ENCODE measurements around the gene DSG3.
A peak's percentile ranks its signal among the peaks of the same experiment; 100 is the strongest.

The DSG3 gene, protein sequence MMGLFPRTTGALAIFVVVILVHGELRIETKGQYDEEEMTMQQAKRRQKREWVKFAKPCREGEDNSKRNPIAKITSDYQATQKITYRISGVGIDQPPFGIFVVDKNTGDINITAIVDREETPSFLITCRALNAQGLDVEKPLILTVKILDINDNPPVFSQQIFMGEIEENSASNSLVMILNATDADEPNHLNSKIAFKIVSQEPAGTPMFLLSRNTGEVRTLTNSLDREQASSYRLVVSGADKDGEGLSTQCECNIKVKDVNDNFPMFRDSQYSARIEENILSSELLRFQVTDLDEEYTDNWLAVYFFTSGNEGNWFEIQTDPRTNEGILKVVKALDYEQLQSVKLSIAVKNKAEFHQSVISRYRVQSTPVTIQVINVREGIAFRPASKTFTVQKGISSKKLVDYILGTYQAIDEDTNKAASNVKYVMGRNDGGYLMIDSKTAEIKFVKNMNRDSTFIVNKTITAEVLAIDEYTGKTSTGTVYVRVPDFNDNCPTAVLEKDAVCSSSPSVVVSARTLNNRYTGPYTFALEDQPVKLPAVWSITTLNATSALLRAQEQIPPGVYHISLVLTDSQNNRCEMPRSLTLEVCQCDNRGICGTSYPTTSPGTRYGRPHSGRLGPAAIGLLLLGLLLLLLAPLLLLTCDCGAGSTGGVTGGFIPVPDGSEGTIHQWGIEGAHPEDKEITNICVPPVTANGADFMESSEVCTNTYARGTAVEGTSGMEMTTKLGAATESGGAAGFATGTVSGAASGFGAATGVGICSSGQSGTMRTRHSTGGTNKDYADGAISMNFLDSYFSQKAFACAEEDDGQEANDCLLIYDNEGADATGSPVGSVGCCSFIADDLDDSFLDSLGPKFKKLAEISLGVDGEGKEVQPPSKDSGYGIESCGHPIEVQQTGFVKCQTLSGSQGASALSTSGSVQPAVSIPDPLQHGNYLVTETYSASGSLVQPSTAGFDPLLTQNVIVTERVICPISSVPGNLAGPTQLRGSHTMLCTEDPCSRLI

GRCh38 chr18:31447530-31448191 is at the start of gene DSG3:
Gene DSG3, plus strand, starts transcription at chr18:31447741. Its CDS starts 137 bp downstream, at chr18:31447878.
- DNase-seq: no peak

DNA sequence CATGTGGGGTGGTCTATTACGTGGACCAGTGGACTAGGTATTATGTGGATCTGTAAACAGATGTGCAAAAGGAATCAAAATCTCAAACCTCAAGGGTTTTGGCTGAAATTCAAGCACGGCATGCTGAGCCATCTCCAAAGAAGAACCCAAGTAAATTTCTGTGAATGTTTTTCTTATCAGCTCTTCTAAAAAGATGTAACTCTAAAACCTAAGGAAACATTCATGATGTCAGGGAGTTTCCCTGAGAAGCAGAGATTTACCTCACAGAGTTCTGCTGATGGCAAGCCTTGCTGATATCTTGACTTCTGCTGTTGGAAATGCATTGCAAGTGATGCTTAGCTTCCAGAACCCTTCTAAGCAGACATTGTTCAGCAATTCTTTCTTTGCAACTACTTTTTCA is 49.4 kb upstream of the DSG3 start:
- DNase-seq: no peak

- peak; percentile 86 to 89 for DNase-seq
Observed at GRCh38 chr18:31399306-31400032, 48.1 kb upstream of the DSG3 start.

GRCh38 chr18:31401156-31402025 is 46.1 kb upstream of the DSG3 start:
- DNase-seq: no peak

DNA sequence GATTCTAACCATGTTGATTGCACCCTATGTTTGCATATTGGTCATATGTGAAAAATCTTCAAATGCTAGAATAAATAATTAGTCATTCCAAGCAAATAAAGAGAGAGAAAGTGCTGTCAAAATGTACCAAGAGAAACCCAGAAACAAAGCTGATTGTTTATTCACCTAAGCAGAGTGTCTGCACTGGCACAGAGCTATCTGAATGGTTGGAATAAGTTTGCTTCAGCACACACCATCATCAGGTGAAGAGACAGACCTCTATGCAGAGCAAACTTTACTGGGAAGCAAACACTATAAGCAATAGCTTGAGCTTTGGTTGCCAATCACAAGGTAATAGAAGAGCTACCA is 45.5 kb upstream of the DSG3 start:
- DNase-seq: no peak

DNA sequence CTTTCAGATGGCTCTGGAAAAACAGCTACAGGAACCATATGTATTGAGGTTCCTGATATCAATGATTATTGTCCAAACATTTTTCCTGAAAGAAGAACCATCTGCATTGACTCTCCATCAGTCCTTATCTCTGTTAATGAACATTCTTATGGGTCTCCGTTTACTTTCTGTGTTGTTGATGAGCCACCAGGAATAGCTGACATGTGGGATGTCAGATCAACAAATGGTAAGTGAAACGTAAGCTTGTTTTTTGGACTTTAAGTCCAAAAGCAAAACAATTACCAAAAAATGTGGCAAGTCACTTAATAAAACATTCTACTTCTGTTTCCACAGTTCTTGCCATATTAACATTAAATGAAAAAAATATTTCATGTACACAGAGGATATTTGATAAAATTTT is 44.1 kb upstream of the DSG3 start:
- no peak for DNase-seq

DNA sequence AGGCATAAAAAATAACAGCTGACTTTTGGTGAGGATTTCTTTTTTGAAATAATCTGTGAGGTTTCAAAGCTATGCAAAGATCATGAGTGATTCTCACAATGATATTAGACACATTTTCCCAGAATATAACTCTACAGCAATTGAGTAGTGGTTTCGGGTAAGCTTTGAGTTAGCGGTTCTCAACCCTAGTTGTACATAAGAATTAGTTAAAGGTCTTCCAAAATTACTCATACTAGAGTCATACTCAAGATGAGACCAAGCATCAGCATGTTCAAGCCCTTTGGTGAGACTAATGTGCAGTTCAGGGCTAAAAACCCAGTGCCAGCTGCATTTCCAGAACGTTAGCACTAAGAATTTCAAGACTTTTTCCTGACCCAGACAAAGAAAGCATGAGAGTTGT is 39.9 kb upstream of the DSG3 start:
- no peak for DNase-seq

GRCh38 chr18:31409276-31409675 is 38.3 kb upstream of the DSG3 start:
- DNase-seq: peak in 1 of 2 experiments; percentile 4

DNA sequence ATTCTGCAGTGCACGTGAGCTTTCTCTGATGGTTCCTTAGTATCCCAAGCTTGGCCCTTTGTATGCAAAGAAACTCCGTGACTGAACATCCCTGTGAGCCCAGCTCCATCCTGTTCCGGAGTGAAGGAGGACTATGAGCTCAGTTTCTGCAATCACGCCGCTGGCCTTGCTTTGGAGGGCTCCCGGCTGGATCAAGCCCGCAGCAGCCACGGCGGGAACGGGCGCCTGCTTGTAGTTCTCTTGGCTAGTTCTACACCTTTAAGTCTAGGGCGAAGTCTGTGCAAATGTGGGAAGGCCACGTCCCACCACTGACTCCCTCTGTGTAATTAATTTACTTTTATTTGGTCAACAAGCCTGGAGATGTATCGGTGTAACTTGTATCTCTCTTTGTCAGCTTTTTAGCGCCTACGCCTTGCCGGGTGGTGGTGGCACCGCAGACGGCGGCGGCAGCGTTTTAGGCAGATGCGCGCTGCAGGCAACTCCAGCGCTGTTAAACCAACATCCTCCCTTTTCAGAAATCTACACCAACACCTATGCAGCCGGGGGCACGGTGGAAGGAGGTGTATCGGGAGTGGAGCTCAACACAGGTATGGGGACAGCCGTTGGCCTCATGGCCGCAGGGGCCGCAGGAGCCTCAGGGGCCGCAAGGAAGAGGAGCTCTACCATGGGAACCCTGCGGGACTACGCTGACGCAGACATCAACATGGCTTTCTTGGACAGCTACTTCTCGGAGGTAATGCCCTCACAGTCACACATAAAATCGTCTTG is 36.6 kb upstream of the DSG3 start:
- DNase-seq: no peak

GRCh38 chr18:31413137-31413536 is 34.4 kb upstream of the DSG3 start:
- no peak for DNase-seq

- no peak for DNase-seq
Observed at GRCh38 chr18:31417850-31418249, 29.7 kb upstream of the DSG3 start.

DNA sequence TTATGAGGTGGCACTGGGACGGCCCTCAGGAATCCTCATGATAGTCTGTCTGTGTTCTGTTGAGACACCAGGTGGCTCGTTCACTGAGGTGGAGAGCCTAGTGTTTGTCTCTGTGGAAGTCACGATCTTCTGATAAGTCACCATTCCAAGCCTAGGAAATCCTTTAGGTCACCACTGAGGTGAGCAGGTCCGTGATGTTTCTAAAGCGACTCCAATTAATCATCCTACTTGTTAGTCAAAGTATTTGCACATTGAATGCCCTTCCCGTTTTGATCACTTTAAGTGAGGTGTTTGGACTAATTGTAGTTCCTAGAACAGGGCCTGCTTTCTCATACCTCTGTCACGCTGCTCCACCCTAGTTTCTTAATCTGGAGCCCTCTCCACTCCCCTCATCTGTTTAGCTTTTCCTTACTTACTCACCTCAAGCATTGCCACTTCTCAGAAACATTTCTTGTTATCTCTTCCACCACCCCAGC is 28.0 kb upstream of the DSG3 start:
- no peak for DNase-seq

DNA sequence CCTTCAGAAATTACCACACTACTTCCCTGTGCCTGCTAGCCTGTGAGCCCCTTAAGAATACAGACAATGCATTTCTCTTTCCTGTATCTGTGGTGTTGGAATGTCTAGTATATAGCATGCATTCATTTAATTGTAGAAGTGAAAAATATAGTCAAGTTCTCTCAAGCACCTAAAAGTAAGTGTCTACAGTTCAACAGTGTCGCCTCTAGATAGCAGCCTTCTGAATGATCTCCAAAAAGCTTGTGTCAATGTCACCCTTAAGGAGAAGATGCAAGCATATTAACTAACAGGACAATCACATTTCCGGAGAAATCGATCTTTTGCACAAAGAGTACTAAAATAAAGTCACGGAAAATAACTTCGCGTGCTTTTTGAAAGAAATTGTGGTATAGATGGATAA is 27.5 kb upstream of the DSG3 start:
- DNase-seq: no peak

GRCh38 chr18:31420524-31420923 is 27.0 kb upstream of the DSG3 start:
- DNase-seq: no peak

GRCh38 chr18:31424383-31424988 is 23.1 kb upstream of the DSG3 start:
- peak; percentile 42 to 73 for DNase-seq

DNA sequence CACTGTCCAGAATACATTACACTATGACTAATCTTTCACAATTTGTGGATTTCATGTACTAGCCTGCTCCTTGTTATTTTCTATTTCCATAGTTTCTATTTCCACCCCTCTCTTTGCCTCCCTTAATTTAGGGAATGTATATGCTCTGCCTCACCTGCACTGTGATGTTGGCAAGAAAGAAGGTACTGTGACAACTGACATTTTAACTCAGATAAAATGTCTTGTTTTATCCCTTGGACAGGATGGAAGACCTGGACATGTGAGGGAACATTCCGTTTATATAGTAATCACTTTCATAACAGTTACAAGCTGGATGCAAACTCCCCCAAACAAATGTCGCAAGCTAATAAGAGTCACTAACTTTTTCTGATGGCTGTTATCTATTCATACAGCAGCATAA is 21.5 kb upstream of the DSG3 start:
- DNase-seq: no peak

DNA sequence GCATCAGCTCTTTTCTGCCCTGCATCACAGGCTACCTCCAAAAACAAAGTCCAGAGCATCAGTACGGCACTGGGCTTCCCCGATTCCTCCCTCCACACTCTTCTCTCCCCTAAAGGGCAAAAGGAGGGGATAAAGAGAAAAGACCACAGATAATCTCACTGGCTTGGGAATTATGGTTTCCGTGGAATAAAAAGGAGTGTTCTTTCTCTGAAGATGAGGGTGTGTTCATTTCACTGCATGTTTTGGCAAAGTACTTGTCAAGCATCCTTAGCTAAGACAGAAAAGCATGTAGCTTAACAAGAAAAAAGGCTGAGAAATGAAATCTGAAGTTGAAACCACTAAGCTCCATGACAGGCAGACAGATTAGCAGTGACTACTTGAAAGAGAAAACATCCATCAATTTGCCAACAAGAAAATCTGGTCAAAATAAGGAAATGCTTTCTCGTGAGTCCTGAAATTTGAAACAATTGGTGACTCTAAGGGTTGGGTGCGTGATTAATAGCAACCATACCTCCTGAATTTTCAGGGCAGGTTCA is 20.6 kb upstream of the DSG3 start:
- no peak for DNase-seq

GRCh38 chr18:31428211-31428610 is 19.3 kb upstream of the DSG3 start:
- DNase-seq: no peak

GRCh38 chr18:31429623-31430022 is 17.9 kb upstream of the DSG3 start:
- no peak for DNase-seq

DNA sequence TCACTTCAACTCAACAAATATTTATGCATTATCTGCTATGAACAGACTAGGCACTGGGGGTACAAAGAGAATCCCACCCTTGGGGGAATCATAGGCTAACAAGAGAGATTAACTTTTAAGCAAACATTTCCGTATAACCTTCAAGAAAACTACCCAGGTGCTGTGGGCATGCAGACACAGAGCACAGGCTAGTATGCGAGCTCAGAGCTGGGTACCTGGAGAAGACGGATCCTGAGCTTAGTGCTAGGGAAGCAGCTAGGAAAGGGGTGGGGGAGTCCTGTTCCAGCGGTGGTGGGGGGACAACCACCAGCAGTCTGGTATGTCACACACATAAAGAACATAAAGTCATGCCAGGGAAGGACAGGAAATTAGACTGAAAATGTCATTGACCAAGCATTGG is 17.5 kb upstream of the DSG3 start:
- DNase-seq: no peak
